ENCODE data around the gene SMS. TPM values are rescaled to one million over a fixed set of nuclear protein-coding genes. Genes with fewer than 3 reads are reported as not detected.

The SMS gene
- total and polyA plus RNA-seq, 10 of the 15 experiments (the other 5 are each of a cell fraction or from before 2014, with no cell fraction given) = 55.8 to 156 (median 114) TPM

DNA sequence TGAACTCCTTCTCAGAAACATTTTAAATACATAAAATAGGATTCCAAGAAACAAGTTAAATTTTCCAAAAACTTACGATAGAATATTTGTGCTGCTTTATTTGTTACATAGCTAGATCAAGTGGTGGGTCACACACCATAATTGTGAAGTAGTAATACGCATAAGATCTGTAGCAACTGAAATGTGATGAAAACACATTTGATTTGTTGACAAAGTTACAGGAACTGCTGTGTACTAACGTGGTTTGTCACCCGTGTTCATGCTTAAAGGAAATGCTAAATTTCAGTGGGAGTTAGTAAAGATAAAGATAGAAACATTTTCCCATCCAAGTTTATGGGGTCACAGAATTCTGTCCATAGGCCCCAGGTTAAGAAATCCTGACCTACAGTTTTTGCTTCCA is 57.5 kb downstream of the SMS start:
- Histone ChIP-seq H3K27ac (ENCODE audit: control insufficient read depth, insufficient read depth) (no peak overlapping the region), H3K27me3 (replicated peaks in 1 of 2; ENCODE audit: control insufficient read depth in 2 of 2, insufficient read depth in 2 of 2, low read length in 1 of 2) (no peaks in the 10 kb centered on the region), H3K4me2 (ENCODE audit: control insufficient read depth, insufficient read depth) (no peak overlapping the region), H3K9me3 (replicated peaks; ENCODE audit: control insufficient read depth, insufficient read depth, low read length) (no peaks in the 10 kb centered on the region), H3K79me2 (ENCODE audit: control insufficient read depth, insufficient read depth, low read length) (no peaks in the 10 kb centered on the region), H2AFZ (ENCODE audit: control insufficient read depth, low read depth, low read length) (no peak overlapping the region), H4K20me1 (ENCODE audit: control insufficient read depth, insufficient read depth) (no peaks in the 10 kb centered on the region), H3K36me3 (ENCODE audit: control insufficient read depth in 2 of 2, insufficient read depth in 2 of 2, low read length in 1 of 2) (peaks cover 0 to 4% of the 10 kb centered on the region in 2 experiments; a peak in 2 of 4 replicates), H3K4me1 (ENCODE audit: control insufficient read depth, insufficient read depth, low read length) (peaks cover 5% of the 10 kb centered on the region), H3K4me3 (no peak overlapping the region), H3K9ac (ENCODE audit: control insufficient read depth, insufficient read depth, low read length) (no peak overlapping the region)
- ATAC-seq (no peak), DNase-seq (ENCODE audit: low read depth, low spot score) (no peak), FAIRE-seq (no peak)
- ChIA-PET RAD21 (ENCODE audit: unreplicated experiment) (interaction anchor here (1.6 kb wide), 1 partner anchor 9 kb away, joined by 3 read pairs; no protein-coding TSS in a partner anchor), SMC1A (ENCODE audit: uncharacterized antibody, unreplicated experiment) (interaction anchor here (0.7 to 1.7 kb wide), 7 partner anchors 9 to 206 kb away, joined by 3 to 4 read pairs (median 3); no protein-coding TSS in a partner anchor), CTCF (interaction anchor here (0.6 to 3.6 kb wide), 5 partner anchors 11 to 138 kb away, joined by 3 to 15 read pairs (median 4); no protein-coding TSS in a partner anchor), POLR2A (interaction anchor here (0.5 to 0.6 kb wide), 2 partner anchors 62 to 283 kb away, joined by 4 to 6 read pairs; no protein-coding TSS in a partner anchor)
- 50% methylated on average over 4 of the region's 4 CpGs for WGBS (ENCODE audit: insufficient coverage, insufficient replicate concordance, low lambda C conversion rate, missing lambda C conversion rate)
- TF ChIP-seq HDGF (IDR thresholded peaks at IDR 0.05) = no peak
- TF ChIP-seq YBX1 (IDR thresholded peaks at IDR 0.05) = no peak
- TF ChIP-seq, protein P1, sequence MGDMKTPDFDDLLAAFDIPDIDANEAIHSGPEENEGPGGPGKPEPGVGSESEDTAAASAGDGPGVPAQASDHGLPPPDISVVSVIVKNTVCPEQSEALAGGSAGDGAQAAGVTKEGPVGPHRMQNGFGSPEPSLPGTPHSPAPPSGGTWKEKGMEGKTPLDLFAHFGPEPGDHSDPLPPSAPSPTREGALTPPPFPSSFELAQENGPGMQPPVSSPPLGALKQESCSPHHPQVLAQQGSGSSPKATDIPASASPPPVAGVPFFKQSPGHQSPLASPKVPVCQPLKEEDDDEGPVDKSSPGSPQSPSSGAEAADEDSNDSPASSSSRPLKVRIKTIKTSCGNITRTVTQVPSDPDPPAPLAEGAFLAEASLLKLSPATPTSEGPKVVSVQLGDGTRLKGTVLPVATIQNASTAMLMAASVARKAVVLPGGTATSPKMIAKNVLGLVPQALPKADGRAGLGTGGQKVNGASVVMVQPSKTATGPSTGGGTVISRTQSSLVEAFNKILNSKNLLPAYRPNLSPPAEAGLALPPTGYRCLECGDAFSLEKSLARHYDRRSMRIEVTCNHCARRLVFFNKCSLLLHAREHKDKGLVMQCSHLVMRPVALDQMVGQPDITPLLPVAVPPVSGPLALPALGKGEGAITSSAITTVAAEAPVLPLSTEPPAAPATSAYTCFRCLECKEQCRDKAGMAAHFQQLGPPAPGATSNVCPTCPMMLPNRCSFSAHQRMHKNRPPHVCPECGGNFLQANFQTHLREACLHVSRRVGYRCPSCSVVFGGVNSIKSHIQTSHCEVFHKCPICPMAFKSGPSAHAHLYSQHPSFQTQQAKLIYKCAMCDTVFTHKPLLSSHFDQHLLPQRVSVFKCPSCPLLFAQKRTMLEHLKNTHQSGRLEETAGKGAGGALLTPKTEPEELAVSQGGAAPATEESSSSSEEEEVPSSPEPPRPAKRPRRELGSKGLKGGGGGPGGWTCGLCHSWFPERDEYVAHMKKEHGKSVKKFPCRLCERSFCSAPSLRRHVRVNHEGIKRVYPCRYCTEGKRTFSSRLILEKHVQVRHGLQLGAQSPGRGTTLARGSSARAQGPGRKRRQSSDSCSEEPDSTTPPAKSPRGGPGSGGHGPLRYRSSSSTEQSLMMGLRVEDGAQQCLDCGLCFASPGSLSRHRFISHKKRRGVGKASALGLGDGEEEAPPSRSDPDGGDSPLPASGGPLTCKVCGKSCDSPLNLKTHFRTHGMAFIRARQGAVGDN (IDR thresholded peaks at IDR 0.05) = no peak
- no peak for TF ChIP-seq MEF2B (IDR thresholded peaks at IDR 0.05; ENCODE audit: partially characterized antibody, poor library complexity, severe bottlenecking)
- TF ChIP-seq NFXL1 (IDR thresholded peaks at IDR 0.05; ENCODE audit: borderline replicate concordance) = no peak
- no peak for TF ChIP-seq HDAC2 (IDR thresholded peaks at IDR 0.05)
- no peak for TF ChIP-seq TCF7 (IDR thresholded peaks at IDR 0.05; ENCODE audit: borderline replicate concordance)
- no peak for TF ChIP-seq SMAD5 (IDR thresholded peaks at IDR 0.05; ENCODE audit: low read depth)
- TF ChIP-seq, protein P2, sequence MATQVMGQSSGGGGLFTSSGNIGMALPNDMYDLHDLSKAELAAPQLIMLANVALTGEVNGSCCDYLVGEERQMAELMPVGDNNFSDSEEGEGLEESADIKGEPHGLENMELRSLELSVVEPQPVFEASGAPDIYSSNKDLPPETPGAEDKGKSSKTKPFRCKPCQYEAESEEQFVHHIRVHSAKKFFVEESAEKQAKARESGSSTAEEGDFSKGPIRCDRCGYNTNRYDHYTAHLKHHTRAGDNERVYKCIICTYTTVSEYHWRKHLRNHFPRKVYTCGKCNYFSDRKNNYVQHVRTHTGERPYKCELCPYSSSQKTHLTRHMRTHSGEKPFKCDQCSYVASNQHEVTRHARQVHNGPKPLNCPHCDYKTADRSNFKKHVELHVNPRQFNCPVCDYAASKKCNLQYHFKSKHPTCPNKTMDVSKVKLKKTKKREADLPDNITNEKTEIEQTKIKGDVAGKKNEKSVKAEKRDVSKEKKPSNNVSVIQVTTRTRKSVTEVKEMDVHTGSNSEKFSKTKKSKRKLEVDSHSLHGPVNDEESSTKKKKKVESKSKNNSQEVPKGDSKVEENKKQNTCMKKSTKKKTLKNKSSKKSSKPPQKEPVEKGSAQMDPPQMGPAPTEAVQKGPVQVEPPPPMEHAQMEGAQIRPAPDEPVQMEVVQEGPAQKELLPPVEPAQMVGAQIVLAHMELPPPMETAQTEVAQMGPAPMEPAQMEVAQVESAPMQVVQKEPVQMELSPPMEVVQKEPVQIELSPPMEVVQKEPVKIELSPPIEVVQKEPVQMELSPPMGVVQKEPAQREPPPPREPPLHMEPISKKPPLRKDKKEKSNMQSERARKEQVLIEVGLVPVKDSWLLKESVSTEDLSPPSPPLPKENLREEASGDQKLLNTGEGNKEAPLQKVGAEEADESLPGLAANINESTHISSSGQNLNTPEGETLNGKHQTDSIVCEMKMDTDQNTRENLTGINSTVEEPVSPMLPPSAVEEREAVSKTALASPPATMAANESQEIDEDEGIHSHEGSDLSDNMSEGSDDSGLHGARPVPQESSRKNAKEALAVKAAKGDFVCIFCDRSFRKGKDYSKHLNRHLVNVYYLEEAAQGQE (IDR thresholded peaks at IDR 0.05; ENCODE audit: low read depth, low read length) = no peak
- no peak for TF ChIP-seq NR2F1 (conservative IDR thresholded peaks at IDR 0.05)
- no TSS peak for BruUV-seq (replicated peaks)
- intact Hi-C loops (cut with micrococcal nuclease; ENCODE audit: unreplicated experiment) = no loop called here
- in situ Hi-C loops (cut with MboI) = no loop called here
